GM19397 (cell line): ENCODE measurements around the gene AAK1.

Source experiments
- ATAC-seq: cut with Tn5 transposase; IDR thresholded peaks from one replicate; pipeline ENCODE4 v1.9.1; 2021; ENCODE audit warnings: mild to moderate bottlenecking, moderate library complexity; ENCODE audit not compliant: unreplicated experiment

Gene AAK1

GRCh38 chr2:69499242-69499641 lies 144.3 kb downstream of the AAK1 start:
- no peak for ATAC-seq

GRCh38 chr2:69495861-69496260 lies 147.7 kb downstream of the AAK1 start:
- ATAC-seq = no peak

GRCh38 chr2:69495008-69495407 lies 148.5 kb downstream of the AAK1 start:
- no peak for ATAC-seq

- ATAC-seq = no peak
These were observed 149.4 kb downstream of the AAK1 start for GRCh38 chr2:69494126-69494525.

- ATAC-seq = no peak
These were observed 150.3 kb downstream of the AAK1 start for GRCh38 chr2:69493268-69493667.

- ATAC-seq = no peak
These were observed 151.7 kb downstream of the AAK1 start for GRCh38 chr2:69491864-69492263.

GRCh38 chr2:69490486-69490885 lies 153.1 kb downstream of the AAK1 start:
- no peak for ATAC-seq

- ATAC-seq = no peak
These were observed 153.7 kb downstream of the AAK1 start for GRCh38 chr2:69489793-69490192.

GRCh38 chr2:69483696-69484095 lies 159.8 kb downstream of the AAK1 start:
- no peak for ATAC-seq

- no peak for ATAC-seq
These were observed 160.5 kb downstream of the AAK1 start for GRCh38 chr2:69483024-69483423.

- no peak for ATAC-seq
These were observed 161.1 kb downstream of the AAK1 start for GRCh38 chr2:69482471-69482870.

GRCh38 chr2:69481421-69481820 lies 162.1 kb downstream of the AAK1 start:
- no peak for ATAC-seq

GRCh38 chr2:69477627-69478026 lies 165.9 kb downstream of the AAK1 start:
- no peak for ATAC-seq

GRCh38 chr2:69474688-69475087 lies 168.9 kb downstream of the AAK1 start:
- no peak for ATAC-seq

- no peak for ATAC-seq
These were observed 171.7 kb downstream of the AAK1 start for GRCh38 chr2:69471793-69472192.

- ATAC-seq = no peak
These were observed 172.6 kb downstream of the AAK1 start for GRCh38 chr2:69470911-69471310.

GRCh38 chr2:69469784-69470183 lies 173.8 kb downstream of the AAK1 start:
- ATAC-seq = no peak

GRCh38 chr2:69469375-69469774 lies 174.2 kb downstream of the AAK1 start:
- no peak for ATAC-seq

- no peak for ATAC-seq
These were observed 176.8 kb downstream of the AAK1 start for GRCh38 chr2:69466728-69467127.

- no peak for ATAC-seq
These were observed 177.8 kb downstream of the AAK1 start for GRCh38 chr2:69465513-69466456.

GRCh38 chr2:69464575-69464974 lies 179.0 kb downstream of the AAK1 start:
- ATAC-seq = no peak

GRCh38 chr2:69462780-69463179 lies 180.8 kb downstream of the AAK1 start:
- no peak for ATAC-seq

GRCh38 chr2:69461404-69461803 lies 182.1 kb downstream of the AAK1 start:
- ATAC-seq = no peak
